ENCODE measurements around the gene SDR42E1.

GRCh38 chr16:82016263-82016662 lies 5.0 kb upstream of the SDR42E1 start:
- TF ChIP-seq CTCF (IDR thresholded peaks at IDR 0.05): no peak
- TF ChIP-seq POLR2A (IDR thresholded peaks at IDR 0.05): no peak

All from uterus (tissue), 2 donors.